ENCODE measurements around the gene ABCC8.

The ABCC8 gene

GRCh38 chr11:17504330-17505107 is 27.9 kb upstream of the ABCC8 start:
- Histone ChIP-seq H3K9me3 (replicated peaks; ENCODE audit: low read length) (no peaks in the 10 kb centered on the region), H3K9ac (ENCODE audit: low read depth, low read length) (no peak overlapping the region), H3K4me3 (ENCODE audit: low read length) (no peak overlapping the region), H3K27me3 (ENCODE audit: control insufficient read depth, insufficient read depth, low read length) (peaks cover 76% of the 10 kb centered on the region), H3K4me1 (ENCODE audit: control insufficient read depth, insufficient read depth, low read length) (peaks cover 4% of the 10 kb centered on the region), H3K4me2 (ENCODE audit: low read length) (no peak overlapping the region), H3K36me3 (ENCODE audit: insufficient read depth, low read length) (no peaks in the 10 kb centered on the region)

- Histone ChIP-seq H3K9me3 (replicated peaks; ENCODE audit: low read length) (no peaks in the 10 kb centered on the region), H3K4me2 (ENCODE audit: low read length) (no peak overlapping the region), H3K4me3 (ENCODE audit: low read length) (no peak overlapping the region), H3K4me1 (ENCODE audit: control insufficient read depth, insufficient read depth, low read length) (no peaks in the 10 kb centered on the region), H3K36me3 (ENCODE audit: insufficient read depth, low read length) (no peaks in the 10 kb centered on the region), H3K9ac (ENCODE audit: low read depth, low read length) (no peak overlapping the region), H3K27me3 (ENCODE audit: control insufficient read depth, insufficient read depth, low read length) (peaks cover 85% of the 10 kb centered on the region)
These were observed 26.0 kb upstream of the ABCC8 start for GRCh38 chr11:17502630-17503029.

GRCh38 chr11:17500673-17501072 is 24.0 kb upstream of the ABCC8 start:
- Histone ChIP-seq H3K9me3 (replicated peaks; ENCODE audit: low read length) (no peaks in the 10 kb centered on the region), H3K27me3 (ENCODE audit: control insufficient read depth, insufficient read depth, low read length) (peaks cover 84% of the 10 kb centered on the region), H3K4me1 (ENCODE audit: control insufficient read depth, insufficient read depth, low read length) (no peaks in the 10 kb centered on the region), H3K4me2 (ENCODE audit: low read length) (no peak overlapping the region), H3K36me3 (ENCODE audit: insufficient read depth, low read length) (no peaks in the 10 kb centered on the region), H3K9ac (ENCODE audit: low read depth, low read length) (no peak overlapping the region), H3K4me3 (ENCODE audit: low read length) (no peak overlapping the region)

GRCh38 chr11:17498475-17498874 is 21.8 kb upstream of the ABCC8 start:
- Histone ChIP-seq H3K9ac (ENCODE audit: low read depth, low read length) (no peak overlapping the region), H3K27me3 (ENCODE audit: control insufficient read depth, insufficient read depth, low read length) (peaks cover 92% of the 10 kb centered on the region), H3K36me3 (ENCODE audit: insufficient read depth, low read length) (no peaks in the 10 kb centered on the region)

GRCh38 chr11:17498058-17498457 is 21.4 kb upstream of the ABCC8 start:
- H3K9ac ChIP-seq (ENCODE audit: low read depth, low read length): no peak overlapping the region
- no peaks in the 10 kb centered on the region for H3K4me1 ChIP-seq (ENCODE audit: control insufficient read depth, insufficient read depth, low read length)
- H3K9me3 ChIP-seq (replicated peaks; ENCODE audit: low read length): no peaks in the 10 kb centered on the region
- H3K27me3 ChIP-seq (ENCODE audit: control insufficient read depth, insufficient read depth, low read length): peaks cover 90% of the 10 kb centered on the region
- no peak overlapping the region for H3K4me3 ChIP-seq (ENCODE audit: low read length)
- H3K4me2 ChIP-seq (ENCODE audit: low read length): no peak overlapping the region
- H3K36me3 ChIP-seq (ENCODE audit: insufficient read depth, low read length): no peaks in the 10 kb centered on the region

More at GRCh38 chr11:17498475-17498874, 21.8 kb upstream of the ABCC8 start:
- H3K4me1 ChIP-seq (ENCODE audit: control insufficient read depth, insufficient read depth, low read length): no peaks in the 10 kb centered on the region
- H3K9me3 ChIP-seq (replicated peaks; ENCODE audit: low read length): no peaks in the 10 kb centered on the region
- no peak overlapping the region for H3K4me2 ChIP-seq (ENCODE audit: low read length)
- no peak overlapping the region for H3K4me3 ChIP-seq (ENCODE audit: low read length)

GRCh38 chr11:17496406-17496805 is 19.8 kb upstream of the ABCC8 start:
- no peaks in the 10 kb centered on the region for H3K9me3 ChIP-seq (replicated peaks; ENCODE audit: low read length)
- no peaks in the 10 kb centered on the region for H3K4me1 ChIP-seq (ENCODE audit: control insufficient read depth, insufficient read depth, low read length)
- no peak overlapping the region for H3K4me3 ChIP-seq (ENCODE audit: low read length)
- H3K9ac ChIP-seq (ENCODE audit: low read depth, low read length): no peak overlapping the region
- H3K36me3 ChIP-seq (ENCODE audit: insufficient read depth, low read length): no peaks in the 10 kb centered on the region
- no peak overlapping the region for H3K4me2 ChIP-seq (ENCODE audit: low read length)
- H3K27me3 ChIP-seq (ENCODE audit: control insufficient read depth, insufficient read depth, low read length): peaks cover 89% of the 10 kb centered on the region

GRCh38 chr11:17494019-17494418 is 17.4 kb upstream of the ABCC8 start:
- peaks cover 87% of the 10 kb centered on the region for H3K27me3 ChIP-seq (ENCODE audit: control insufficient read depth, insufficient read depth, low read length)
- H3K36me3 ChIP-seq (ENCODE audit: insufficient read depth, low read length): no peaks in the 10 kb centered on the region
- H3K4me1 ChIP-seq (ENCODE audit: control insufficient read depth, insufficient read depth, low read length): no peaks in the 10 kb centered on the region
- H3K4me2 ChIP-seq (ENCODE audit: low read length): no peak overlapping the region
- H3K9ac ChIP-seq (ENCODE audit: low read depth, low read length): no peak overlapping the region
- H3K9me3 ChIP-seq (replicated peaks; ENCODE audit: low read length): no peaks in the 10 kb centered on the region
- no peak overlapping the region for H3K4me3 ChIP-seq (ENCODE audit: low read length)

GRCh38 chr11:17490938-17491337 is 14.3 kb upstream of the ABCC8 start:
- H3K36me3 ChIP-seq (ENCODE audit: insufficient read depth, low read length): no peaks in the 10 kb centered on the region
- H3K4me3 ChIP-seq (ENCODE audit: low read length): no peak overlapping the region
- no peak overlapping the region for H3K4me2 ChIP-seq (ENCODE audit: low read length)
- no peak overlapping the region for H3K9ac ChIP-seq (ENCODE audit: low read depth, low read length)
- H3K9me3 ChIP-seq (replicated peaks; ENCODE audit: low read length): no peaks in the 10 kb centered on the region
- no peaks in the 10 kb centered on the region for H3K4me1 ChIP-seq (ENCODE audit: control insufficient read depth, insufficient read depth, low read length)
- peaks cover 73% of the 10 kb centered on the region for H3K27me3 ChIP-seq (ENCODE audit: control insufficient read depth, insufficient read depth, low read length)

- Histone ChIP-seq H3K4me2 (ENCODE audit: low read length) (no peak overlapping the region), H3K4me3 (ENCODE audit: low read length) (no peak overlapping the region), H3K36me3 (ENCODE audit: insufficient read depth, low read length) (no peaks in the 10 kb centered on the region), H3K9me3 (replicated peaks; ENCODE audit: low read length) (no peaks in the 10 kb centered on the region), H3K4me1 (ENCODE audit: control insufficient read depth, insufficient read depth, low read length) (no peaks in the 10 kb centered on the region), H3K9ac (ENCODE audit: low read depth, low read length) (no peak overlapping the region), H3K27me3 (ENCODE audit: control insufficient read depth, insufficient read depth, low read length) (peaks cover 74% of the 10 kb centered on the region)
These were observed 13.6 kb upstream of the ABCC8 start for GRCh38 chr11:17490232-17490631.

GRCh38 chr11:17489751-17490150 is 13.1 kb upstream of the ABCC8 start:
- Histone ChIP-seq H3K36me3 (ENCODE audit: insufficient read depth, low read length) (no peaks in the 10 kb centered on the region), H3K4me1 (ENCODE audit: control insufficient read depth, insufficient read depth, low read length) (no peaks in the 10 kb centered on the region), H3K9me3 (replicated peaks; ENCODE audit: low read length) (no peaks in the 10 kb centered on the region), H3K4me3 (ENCODE audit: low read length) (no peak overlapping the region), H3K27me3 (ENCODE audit: control insufficient read depth, insufficient read depth, low read length) (peaks cover 74% of the 10 kb centered on the region), H3K4me2 (ENCODE audit: low read length) (no peak overlapping the region), H3K9ac (ENCODE audit: low read depth, low read length) (no peak overlapping the region)

- H3K36me3 ChIP-seq (ENCODE audit: insufficient read depth, low read length): no peaks in the 10 kb centered on the region
These were observed 11.9 kb upstream of the ABCC8 start for GRCh38 chr11:17488563-17488962.

GRCh38 chr11:17486646-17487045 is 10.0 kb upstream of the ABCC8 start:
- no peak overlapping the region for H3K4me3 ChIP-seq (ENCODE audit: low read length)
- no peak overlapping the region for H3K4me2 ChIP-seq (ENCODE audit: low read length)
- H3K9ac ChIP-seq (ENCODE audit: low read depth, low read length): no peak overlapping the region
- no peaks in the 10 kb centered on the region for H3K4me1 ChIP-seq (ENCODE audit: control insufficient read depth, insufficient read depth, low read length)
- peaks cover 71% of the 10 kb centered on the region for H3K27me3 ChIP-seq (ENCODE audit: control insufficient read depth, insufficient read depth, low read length)
- H3K36me3 ChIP-seq (ENCODE audit: insufficient read depth, low read length): no peaks in the 10 kb centered on the region
- no peaks in the 10 kb centered on the region for H3K9me3 ChIP-seq (replicated peaks; ENCODE audit: low read length)

More at GRCh38 chr11:17488563-17488962, 11.9 kb upstream of the ABCC8 start:
- Histone ChIP-seq H3K9ac (ENCODE audit: low read depth, low read length) (no peak overlapping the region), H3K27me3 (ENCODE audit: control insufficient read depth, insufficient read depth, low read length) (peaks cover 74% of the 10 kb centered on the region), H3K4me3 (ENCODE audit: low read length) (no peak overlapping the region), H3K9me3 (replicated peaks; ENCODE audit: low read length) (no peaks in the 10 kb centered on the region), H3K4me1 (ENCODE audit: control insufficient read depth, insufficient read depth, low read length) (no peaks in the 10 kb centered on the region), H3K4me2 (ENCODE audit: low read length) (no peak overlapping the region)
